A673 (cell line): Measurements from ENCODE around the gene LDHAL6B. TPM values are rescaled to one million over a fixed set of nuclear protein-coding genes. Genes with fewer than 3 reads are reported as not detected.

Source experiments
- BruUV-seq: library from RNA; stranded (reverse); fragments of 400-500 nt; replicated peaks from 2 replicates; lab custom pipeline; 2021; lab: Mats Ljungman, UMichigan
- CTCF ChIA-PET: fragments of 300-600 bp; sonication (Branson Sonifier 250); formaldehyde crosslinking; loops from one replicate; lab custom pipeline; 2022; ENCODE audit warnings: antibody characterized with exemption; lab: Charles Lee
- POLR2A ChIA-PET: fragments of 300-600 bp; sonication (Branson Sonifier 250); formaldehyde crosslinking; loops from one replicate; lab custom pipeline; 2022; ENCODE audit warnings: antibody characterized with exemption; ENCODE audit not compliant: low non-redundant PET; lab: Charles Lee
- DNase-seq: peaks from one replicate; pipeline ENCODE4 v3.0.0-alpha.2; 2015; ENCODE audit warnings: low spot score
- H3K27ac ChIP-seq: fragments of 200-600 bp; sonication (generic); 2 replicates; pipeline ENCODE4 v1.5.1; 2016; ENCODE audit warnings: mixed run types, low read depth, mild to moderate bottlenecking, mixed read lengths, antibody characterized with exemption, low read length; ENCODE audit not compliant: poor library complexity, severe bottlenecking
- H3K27me3 ChIP-seq: fragments of 200-600 bp; sonication (generic); replicated peaks from 2 replicates; pipeline ENCODE4 v1.6.1; 2017; ENCODE audit warnings: mixed run types, low read depth, mild to moderate bottlenecking, mixed read lengths, antibody characterized with exemption, low read length; ENCODE audit not compliant: insufficient read depth, poor library complexity
- H3K36me3 ChIP-seq: fragments of 200-600 bp; sonication (generic); 2 replicates; pipeline ENCODE4 v1.6.1; 2016; ENCODE audit warnings: mixed run types, mild to moderate bottlenecking, mixed read lengths, antibody characterized with exemption, low read length; ENCODE audit not compliant: insufficient read depth, poor library complexity, severe bottlenecking
- H3K4me1 ChIP-seq: fragments of 200-600 bp; sonication (generic); 2 replicates; pipeline ENCODE4 v1.6.1; 2017; ENCODE audit warnings: mixed run types, mild to moderate bottlenecking, mixed read lengths, antibody characterized with exemption, low read length; ENCODE audit not compliant: insufficient read depth, poor library complexity, severe bottlenecking
- H3K4me3 ChIP-seq: fragments of 200-600 bp; sonication (generic); 2 replicates; pipeline ENCODE4 v1.5.1; 2016; ENCODE audit warnings: low read depth, mixed run types, mild to moderate bottlenecking, mixed read lengths, low read length; ENCODE audit not compliant: poor library complexity, severe bottlenecking
- H3K9me3 ChIP-seq: fragments of 200-600 bp; sonication (generic); 2 replicates; pipeline ENCODE4 v1.6.1; 2016; ENCODE audit warnings: mixed run types, low read depth, mild to moderate bottlenecking, mixed read lengths, antibody characterized with exemption, low read length; ENCODE audit not compliant: poor library complexity, severe bottlenecking
- CTCF ChIP-seq: fragments of 300-800, 200-600 bp; sonication (generic); conservative IDR thresholded peaks from 2 replicates; pipeline ENCODE4 v1.5.1; 2017; ENCODE audit warnings: low read depth, mild to moderate bottlenecking, antibody characterized with exemption, low read length, moderate library complexity, mixed read lengths
- EZH2 ChIP-seq: fragments of 200-600 bp; sonication (generic); IDR thresholded peaks from 2 replicates; pipeline ENCODE4 v1.6.1; 2017; ENCODE audit warnings: borderline replicate concordance, low read depth, mild to moderate bottlenecking, mixed read lengths, antibody characterized with exemption, low read length; ENCODE audit not compliant: poor library complexity, severe bottlenecking
- intact Hi-C: fragments of 100-400 bp; cut with micrococcal nuclease; formaldehyde crosslinking; loops from one replicate; pipeline ENCODE4 v1.10.0; 2022; ENCODE audit not compliant: unreplicated experiment
- total RNA-seq: library from RNA; stranded (reverse); gene quantifications from 2 replicates; pipeline ENCODE4 v1.2.3, GENCODE V29; 2021

The LDHAL6B gene
- total RNA-seq, 1 experiment from 2014 or later: not detected

GRCh38 chr15:59171067-59171397 lies 35.6 kb upstream of the LDHAL6B start:
- H3K36me3 ChIP-seq: no peaks in the 10 kb centered on the region
- no peak for DNase-seq
- POLR2A ChIA-PET: no interaction called here
- BruUV-seq: no TSS peak
- no peak overlapping the region for H3K27ac ChIP-seq
- H3K9me3 ChIP-seq: no peaks in the 10 kb centered on the region
- no peaks in the 10 kb centered on the region for H3K27me3 ChIP-seq
- no peaks in the 10 kb centered on the region for H3K4me1 ChIP-seq
- TF ChIP-seq CTCF (no peak), EZH2 (no peak)
- H3K4me3 ChIP-seq: no peak overlapping the region
- intact Hi-C loops: no loop called here
- CTCF ChIA-PET: no interaction called here

GRCh38 chr15:59172289-59172901 lies 34.2 kb upstream of the LDHAL6B start:
- H3K4me1 ChIP-seq: no peaks in the 10 kb centered on the region
- BruUV-seq: no TSS peak
- H3K27ac ChIP-seq: no peak overlapping the region
- H3K9me3 ChIP-seq: no peaks in the 10 kb centered on the region
- no peak for TF ChIP-seq CTCF
- no peak for TF ChIP-seq EZH2
- no peaks in the 10 kb centered on the region for H3K27me3 ChIP-seq
- POLR2A ChIA-PET: no interaction called here
- CTCF ChIA-PET: no interaction called here
- H3K36me3 ChIP-seq: no peaks in the 10 kb centered on the region
- DNase-seq: no peak
- no peak overlapping the region for H3K4me3 ChIP-seq
- intact Hi-C loops: no loop called here

- H3K27ac ChIP-seq: no peak overlapping the region
- H3K36me3 ChIP-seq: no peaks in the 10 kb centered on the region
- TF ChIP-seq EZH2: no peak
- no peak for TF ChIP-seq CTCF
- intact Hi-C loops: no loop called here
- ChIA-PET POLR2A (no interaction called here), CTCF (no interaction called here)
- H3K9me3 ChIP-seq: no peaks in the 10 kb centered on the region
- no peak overlapping the region for H3K4me3 ChIP-seq
- DNase-seq: no peak
- H3K4me1 ChIP-seq: no peaks in the 10 kb centered on the region
- H3K27me3 ChIP-seq: no peaks in the 10 kb centered on the region
- no TSS peak for BruUV-seq
Measured at GRCh38 chr15:59173194-59173593, 33.4 kb upstream of the LDHAL6B start.
